ENCODE results near the gene SLC30A1.

The SLC30A1 gene

DNA sequence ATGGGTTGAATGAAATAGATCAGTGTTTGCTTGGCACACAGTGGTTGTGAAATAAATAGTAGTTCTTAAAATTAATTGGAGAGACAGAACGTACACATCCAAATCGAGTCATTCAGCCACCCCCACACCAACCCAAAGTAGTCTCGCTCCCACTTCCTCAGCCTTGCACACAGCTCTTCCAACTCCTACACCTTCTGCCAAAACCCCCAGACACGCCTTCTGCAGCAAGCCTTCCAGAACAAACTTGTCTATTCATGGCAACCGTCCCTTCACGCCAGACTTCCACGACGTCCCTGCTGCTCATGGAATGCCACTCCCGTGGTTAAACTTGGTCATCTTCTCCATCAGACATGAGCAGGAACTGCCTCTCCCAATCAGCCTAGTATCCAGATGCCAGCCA, 49.5 kb downstream of the SLC30A1 start:
- DNase-seq (ENCODE audit: low read depth), result peak; percentile 15
- H3K4me3 ChIP-seq (ENCODE audit: control insufficient read depth, low read depth, low read length), result no peak overlapping the region
- no peak for TF ChIP-seq CTCF (conservative IDR thresholded peaks at IDR 0.05; ENCODE audit: control insufficient read depth, insufficient read depth, low read depth, low read length)

- DNase-seq (ENCODE audit: low read depth), result no peak
- TF ChIP-seq CTCF (conservative IDR thresholded peaks at IDR 0.05; ENCODE audit: control insufficient read depth, insufficient read depth, low read depth, low read length), result no peak
- no peak overlapping the region for H3K4me3 ChIP-seq (ENCODE audit: control insufficient read depth, low read depth, low read length)
Measured at GRCh38 chr1:211529011-211529410, 50.0 kb downstream of the SLC30A1 start.

DNA sequence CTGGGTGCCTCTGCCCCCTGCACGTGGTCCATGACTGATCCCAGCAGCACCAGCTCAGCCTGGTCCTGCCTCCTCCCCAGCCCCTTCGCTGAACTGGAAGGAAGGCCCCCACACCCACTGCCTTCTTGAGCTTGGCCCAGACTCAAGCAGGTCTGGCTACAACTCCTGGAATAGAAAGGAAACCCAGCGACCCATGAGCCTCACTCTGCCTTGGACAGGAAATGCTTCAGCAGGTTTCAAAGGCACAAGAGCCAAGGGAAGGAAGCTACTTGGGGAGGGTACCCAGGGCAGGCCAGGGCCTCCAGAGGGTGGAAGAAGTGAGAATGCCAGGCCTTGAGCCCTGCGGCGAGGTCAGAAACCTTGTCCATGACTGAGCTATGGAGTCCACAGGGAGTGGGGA, 51.1 kb downstream of the SLC30A1 start:
- no peak for TF ChIP-seq CTCF (conservative IDR thresholded peaks at IDR 0.05; ENCODE audit: control insufficient read depth, insufficient read depth, low read depth, low read length)
- DNase-seq (ENCODE audit: low read depth), result no peak
- no peak overlapping the region for H3K4me3 ChIP-seq (ENCODE audit: control insufficient read depth, low read depth, low read length)

GRCh38 chr1:211527006-211527405, 52.0 kb downstream of the SLC30A1 start:
- no peak for TF ChIP-seq CTCF (conservative IDR thresholded peaks at IDR 0.05; ENCODE audit: control insufficient read depth, insufficient read depth, low read depth, low read length)
- no peak for DNase-seq (ENCODE audit: low read depth)
- H3K4me3 ChIP-seq (ENCODE audit: control insufficient read depth, low read depth, low read length), result no peak overlapping the region

DNA sequence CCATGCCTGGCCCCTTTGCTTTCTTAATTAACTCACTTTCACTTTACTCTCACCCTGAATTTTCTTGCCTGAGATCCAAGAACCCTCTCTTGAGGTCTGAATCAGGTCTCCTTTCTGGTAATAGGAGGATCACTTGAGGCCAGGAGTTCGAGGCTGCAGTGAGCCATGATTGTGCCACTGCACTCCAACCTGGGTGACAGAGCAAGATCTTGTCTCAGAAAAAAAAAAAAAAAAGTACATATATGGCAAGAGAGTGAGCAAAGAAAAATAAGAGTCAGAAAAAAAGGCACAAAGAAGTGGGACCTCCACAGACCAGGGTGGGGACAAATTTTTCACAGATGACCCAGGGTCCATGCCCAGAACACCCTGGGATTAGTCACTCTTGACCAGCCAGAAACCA, 52.9 kb downstream of the SLC30A1 start:
- no peak for DNase-seq (ENCODE audit: low read depth)
- H3K4me3 ChIP-seq (ENCODE audit: control insufficient read depth, low read depth, low read length), result no peak overlapping the region
- no peak for TF ChIP-seq CTCF (conservative IDR thresholded peaks at IDR 0.05; ENCODE audit: control insufficient read depth, insufficient read depth, low read depth, low read length)

GRCh38 chr1:211525101-211525676, 53.8 kb downstream of the SLC30A1 start:
- no peak for DNase-seq (ENCODE audit: low read depth)
- no peak for TF ChIP-seq CTCF (conservative IDR thresholded peaks at IDR 0.05; ENCODE audit: control insufficient read depth, insufficient read depth, low read depth, low read length)
- no peak overlapping the region for H3K4me3 ChIP-seq (ENCODE audit: control insufficient read depth, low read depth, low read length)

DNA sequence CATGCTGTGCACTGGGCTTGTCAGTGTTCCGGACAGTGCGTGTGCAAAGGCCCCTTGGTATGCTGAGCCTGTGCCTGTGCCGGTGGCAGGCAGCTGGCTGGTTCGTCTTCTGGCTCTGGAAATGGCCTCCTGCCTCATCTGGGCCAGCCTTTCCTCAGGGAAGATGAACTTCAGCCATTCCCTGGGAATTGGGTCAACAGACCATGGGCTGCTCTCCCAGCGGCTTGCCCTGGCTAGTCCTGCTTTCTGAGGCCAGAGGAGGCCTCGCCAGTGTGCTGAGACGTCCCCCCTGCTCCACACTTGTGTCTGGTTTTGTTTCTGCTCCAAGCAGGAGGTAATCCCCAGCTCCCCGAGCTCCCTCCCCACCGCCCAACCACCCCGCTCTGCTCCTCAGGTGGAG, 54.4 kb downstream of the SLC30A1 start:
- no peak for TF ChIP-seq CTCF (conservative IDR thresholded peaks at IDR 0.05; ENCODE audit: control insufficient read depth, insufficient read depth, low read depth, low read length)
- H3K4me3 ChIP-seq (ENCODE audit: control insufficient read depth, low read depth, low read length), result no peak overlapping the region
- no peak for DNase-seq (ENCODE audit: low read depth)
